BLaER1 (cell line): ENCODE measurements around the gene SEMA5A.

Source experiments
- H3K27ac ChIP-seq: shearing (Covaris generic); formaldehyde crosslinking; 2 replicates; pipeline ENCODE4 v1.8.1; 2022
- H3K27me3 ChIP-seq: shearing (Covaris generic); formaldehyde crosslinking; 2 replicates; pipeline ENCODE4 v1.8.1; 2022
- H3K36me3 ChIP-seq: shearing (Covaris generic); formaldehyde crosslinking; 2 replicates; pipeline ENCODE4 v1.8.1; 2022
- H3K4me1 ChIP-seq: shearing (Covaris generic); formaldehyde crosslinking; 2 replicates; pipeline ENCODE4 v1.8.1; 2022
- H3K4me2 ChIP-seq: shearing (Covaris generic); formaldehyde crosslinking; 2 replicates; pipeline ENCODE4 v1.8.1; 2022
- H3K4me3 ChIP-seq: shearing (Covaris generic); formaldehyde crosslinking; 2 replicates; pipeline ENCODE4 v1.8.1; 2022
- H3K9ac ChIP-seq: shearing (Covaris generic); formaldehyde crosslinking; 2 replicates; pipeline ENCODE4 v1.8.1; 2022
- H3K9me3 ChIP-seq: shearing (Covaris generic); formaldehyde crosslinking; 2 replicates; pipeline ENCODE4 v1.8.1; 2022
- H4K20me1 ChIP-seq: shearing (Covaris generic); formaldehyde crosslinking; 2 replicates; pipeline ENCODE4 v1.8.1; 2022
- Cebpa-rat ChIP-seq: shearing (Covaris generic); IDR thresholded peaks from 2 replicates; pipeline ENCODE4 v1.8.1; 2022

SEMA5A gene

DNA sequence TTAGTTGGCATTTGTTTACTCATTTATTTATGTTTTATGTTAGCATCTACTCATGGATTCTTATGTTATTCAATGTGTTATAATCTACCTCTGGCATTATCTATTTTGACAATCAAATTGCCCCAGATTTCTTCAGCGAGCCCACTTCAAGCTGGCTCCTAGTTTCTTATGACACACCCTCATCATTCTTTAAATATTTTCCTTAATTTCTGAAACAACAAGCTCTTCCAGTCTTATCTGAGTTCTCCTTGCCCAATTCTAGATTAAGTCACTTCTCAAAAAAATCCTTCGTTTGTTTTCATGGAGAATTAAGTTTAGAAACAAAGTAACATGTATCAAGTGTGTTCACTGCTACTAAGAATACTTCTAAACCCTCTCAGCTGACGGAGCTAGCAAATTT is 229.8 kb downstream of the SEMA5A start:
- H3K27me3 ChIP-seq, result no peaks in the 10 kb centered on the region
- no peaks in the 10 kb centered on the region for H3K9me3 ChIP-seq
- H3K4me1 ChIP-seq, result no peaks in the 10 kb centered on the region
- no peaks in the 10 kb centered on the region for H4K20me1 ChIP-seq
- no peak overlapping the region for H3K4me3 ChIP-seq
- no peaks in the 10 kb centered on the region for H3K36me3 ChIP-seq
- H3K27ac ChIP-seq, result no peak overlapping the region
- H3K9ac ChIP-seq, result no peak overlapping the region
- no peak overlapping the region for H3K4me2 ChIP-seq
- no peak for TF ChIP-seq Cebpa-rat

DNA sequence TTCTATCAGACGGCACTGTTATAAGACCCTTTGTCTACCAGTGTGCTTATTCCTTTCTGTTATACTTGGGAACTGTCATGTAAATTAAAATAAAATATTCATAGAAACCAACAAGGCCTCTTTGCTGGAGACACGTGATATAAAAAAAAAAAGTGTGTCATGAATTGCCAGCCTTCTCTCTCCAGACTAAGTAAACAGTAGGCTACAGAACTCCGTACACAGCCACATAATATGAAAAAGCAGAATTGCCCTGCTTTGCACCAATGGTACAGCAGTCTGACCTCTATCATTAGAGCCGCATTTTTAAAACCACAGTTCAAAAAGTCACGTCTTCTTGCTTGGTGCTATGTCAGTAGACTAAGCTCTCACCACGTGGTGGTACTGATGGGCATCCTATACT is 231.3 kb downstream of the SEMA5A start:
- no peaks in the 10 kb centered on the region for H3K4me1 ChIP-seq
- TF ChIP-seq Cebpa-rat, result no peak

DNA sequence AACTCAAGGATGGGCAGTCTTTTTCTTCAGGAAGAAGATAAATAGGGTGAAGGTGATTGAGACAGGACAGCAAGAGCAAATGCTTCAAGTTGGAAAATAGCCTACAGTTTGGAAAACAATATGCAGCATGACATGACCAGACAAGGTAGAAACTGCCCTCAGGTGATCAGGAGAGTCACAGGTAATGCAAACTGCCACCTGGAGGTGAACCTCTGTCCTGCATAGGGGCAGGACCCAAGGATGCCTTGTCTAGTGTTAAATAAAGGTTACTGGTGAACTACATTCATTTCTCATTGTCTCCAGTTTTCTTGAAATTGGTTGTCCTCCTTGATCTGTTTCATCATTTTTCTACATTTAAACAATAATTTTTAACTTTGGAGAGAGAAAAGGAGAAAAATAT is 232.1 kb downstream of the SEMA5A start:
- Histone ChIP-seq H4K20me1 (no peaks in the 10 kb centered on the region), H3K4me1 (no peaks in the 10 kb centered on the region), H3K27ac (no peak overlapping the region), H3K27me3 (no peaks in the 10 kb centered on the region), H3K9me3 (no peaks in the 10 kb centered on the region), H3K36me3 (no peaks in the 10 kb centered on the region), H3K4me3 (no peak overlapping the region), H3K9ac (no peak overlapping the region), H3K4me2 (no peak overlapping the region)
- no peak for TF ChIP-seq Cebpa-rat

More for the DNA sequence above, 231.3 kb downstream of the SEMA5A start:
- Histone ChIP-seq H3K9me3 (no peaks in the 10 kb centered on the region), H3K36me3 (no peaks in the 10 kb centered on the region), H3K4me2 (no peak overlapping the region), H3K4me3 (no peak overlapping the region), H4K20me1 (no peaks in the 10 kb centered on the region), H3K9ac (no peak overlapping the region), H3K27me3 (no peaks in the 10 kb centered on the region), H3K27ac (no peak overlapping the region)

DNA sequence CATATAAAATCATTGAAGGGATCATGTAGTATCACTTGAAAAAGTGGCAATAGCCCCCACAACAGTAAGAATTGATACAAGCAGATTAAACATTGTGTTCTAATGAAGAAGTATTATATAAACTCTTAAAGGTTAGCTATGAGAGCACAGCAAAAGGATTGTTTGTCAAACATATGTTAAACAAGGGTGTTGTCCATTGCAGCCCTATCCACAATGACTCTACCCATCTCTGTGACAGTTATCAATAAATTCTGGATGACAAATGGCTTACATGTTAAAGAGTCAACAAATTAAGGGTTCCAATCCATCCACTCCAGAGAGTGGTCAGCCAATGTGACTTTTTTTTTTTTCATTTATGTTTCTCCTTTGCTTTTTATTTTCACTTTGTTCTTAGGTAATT is 238.7 kb downstream of the SEMA5A start:
- H4K20me1 ChIP-seq, result no peaks in the 10 kb centered on the region
- H3K9me3 ChIP-seq, result no peaks in the 10 kb centered on the region
- no peak overlapping the region for H3K4me3 ChIP-seq
- no peak overlapping the region for H3K27ac ChIP-seq
- no peaks in the 10 kb centered on the region for H3K4me1 ChIP-seq
- TF ChIP-seq Cebpa-rat, result no peak
- no peaks in the 10 kb centered on the region for H3K36me3 ChIP-seq
- no peaks in the 10 kb centered on the region for H3K27me3 ChIP-seq
- no peak overlapping the region for H3K9ac ChIP-seq
- H3K4me2 ChIP-seq, result no peak overlapping the region

DNA sequence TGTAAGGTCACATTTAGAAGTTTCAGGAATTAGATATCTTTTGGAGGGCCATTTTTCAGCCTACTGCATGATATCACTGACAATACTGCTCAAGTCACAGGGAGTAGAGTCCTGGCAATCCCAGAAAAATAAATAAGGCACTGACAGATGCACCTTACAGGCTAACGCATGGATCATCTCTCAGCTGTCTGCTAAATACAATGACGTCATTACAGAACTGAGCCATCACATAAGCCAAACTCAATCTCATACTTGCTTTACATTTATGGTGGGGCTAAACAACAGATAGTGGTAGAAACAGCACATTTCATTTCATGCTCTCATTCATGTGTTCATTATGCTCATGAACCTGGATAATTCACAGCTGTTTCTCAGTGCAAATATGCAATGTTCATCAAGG is 243.7 kb downstream of the SEMA5A start:
- H3K4me1 ChIP-seq, result no peaks in the 10 kb centered on the region
- TF ChIP-seq Cebpa-rat, result no peak
- H3K4me2 ChIP-seq, result no peak overlapping the region
- H3K4me3 ChIP-seq, result no peak overlapping the region
- no peak overlapping the region for H3K9ac ChIP-seq
- H3K27me3 ChIP-seq, result no peaks in the 10 kb centered on the region
- no peak overlapping the region for H3K27ac ChIP-seq
- H3K36me3 ChIP-seq, result no peaks in the 10 kb centered on the region
- H4K20me1 ChIP-seq, result no peaks in the 10 kb centered on the region
- H3K9me3 ChIP-seq, result no peaks in the 10 kb centered on the region

DNA sequence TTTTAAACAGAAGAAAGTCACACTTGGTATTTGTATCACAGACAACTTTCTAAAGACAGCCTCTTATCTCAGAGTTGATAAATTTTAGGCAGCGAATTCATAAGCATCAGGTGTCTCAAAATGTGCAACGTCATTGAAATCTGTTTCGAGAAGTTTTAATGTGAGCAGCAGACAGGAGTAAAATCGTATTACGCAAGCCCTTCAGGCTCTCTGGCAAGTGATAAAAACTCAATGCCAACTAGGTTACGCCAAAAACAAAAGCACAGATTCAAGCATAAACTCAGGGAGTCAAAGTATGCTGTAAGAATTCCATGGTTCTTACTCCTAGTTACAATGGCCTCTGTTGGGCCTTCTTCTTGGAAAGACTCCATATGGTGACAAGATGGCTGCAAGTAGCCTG is 244.7 kb downstream of the SEMA5A start:
- no peaks in the 10 kb centered on the region for H3K4me1 ChIP-seq
- H4K20me1 ChIP-seq, result no peaks in the 10 kb centered on the region
- no peak overlapping the region for H3K9ac ChIP-seq
- no peak overlapping the region for H3K27ac ChIP-seq
- no peaks in the 10 kb centered on the region for H3K9me3 ChIP-seq
- no peak overlapping the region for H3K4me3 ChIP-seq
- no peak for TF ChIP-seq Cebpa-rat
- H3K36me3 ChIP-seq, result no peaks in the 10 kb centered on the region
- H3K27me3 ChIP-seq, result no peaks in the 10 kb centered on the region
- H3K4me2 ChIP-seq, result no peak overlapping the region

DNA sequence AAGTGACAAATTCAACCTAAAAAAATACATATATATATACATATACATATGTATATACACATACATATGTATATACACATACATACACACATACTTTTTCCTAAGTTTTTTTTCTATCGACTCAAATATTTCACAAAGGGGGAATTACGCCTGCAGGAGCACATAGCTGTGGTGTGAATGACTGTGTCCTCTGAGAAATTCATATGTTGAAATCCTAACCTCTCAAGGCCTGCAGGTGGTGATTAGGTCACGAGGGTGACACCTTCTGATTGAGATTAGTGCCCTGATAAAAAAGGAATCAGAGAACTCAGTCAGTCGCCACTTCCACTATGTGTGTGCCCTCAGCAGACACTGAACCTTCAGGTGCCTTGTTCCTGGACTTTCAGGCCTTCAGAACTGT is 248.7 kb downstream of the SEMA5A start:
- no peak for TF ChIP-seq Cebpa-rat
- H3K9ac ChIP-seq, result no peak overlapping the region
- no peak overlapping the region for H3K4me2 ChIP-seq
- no peaks in the 10 kb centered on the region for H3K4me1 ChIP-seq
- no peaks in the 10 kb centered on the region for H3K27me3 ChIP-seq
- no peak overlapping the region for H3K4me3 ChIP-seq
- H4K20me1 ChIP-seq, result no peaks in the 10 kb centered on the region
- no peak overlapping the region for H3K27ac ChIP-seq
- H3K36me3 ChIP-seq, result no peaks in the 10 kb centered on the region
- H3K9me3 ChIP-seq, result no peaks in the 10 kb centered on the region

DNA sequence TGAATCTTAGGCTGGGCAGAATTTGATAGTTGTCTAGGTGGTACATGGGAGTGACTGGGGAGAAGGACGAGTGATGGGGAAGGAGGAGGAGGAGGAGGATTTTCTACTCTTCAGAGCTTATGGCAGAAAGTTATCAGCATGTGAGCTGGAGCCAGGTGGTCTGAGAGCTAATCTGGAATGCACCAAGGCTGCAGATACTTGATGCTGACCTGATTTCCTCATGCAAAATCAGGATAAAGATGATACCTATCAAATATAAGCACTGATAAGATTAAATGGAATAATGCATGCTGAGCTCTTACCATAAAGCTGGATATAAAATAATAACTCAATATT is 250.4 kb downstream of the SEMA5A start:
- Histone ChIP-seq H3K4me2 (no peak overlapping the region), H3K36me3 (no peaks in the 10 kb centered on the region), H4K20me1 (no peaks in the 10 kb centered on the region), H3K27ac (no peak overlapping the region), H3K4me1 (no peaks in the 10 kb centered on the region), H3K4me3 (no peak overlapping the region), H3K9me3 (no peaks in the 10 kb centered on the region), H3K27me3 (no peaks in the 10 kb centered on the region), H3K9ac (no peak overlapping the region)
- TF ChIP-seq Cebpa-rat, result no peak

DNA sequence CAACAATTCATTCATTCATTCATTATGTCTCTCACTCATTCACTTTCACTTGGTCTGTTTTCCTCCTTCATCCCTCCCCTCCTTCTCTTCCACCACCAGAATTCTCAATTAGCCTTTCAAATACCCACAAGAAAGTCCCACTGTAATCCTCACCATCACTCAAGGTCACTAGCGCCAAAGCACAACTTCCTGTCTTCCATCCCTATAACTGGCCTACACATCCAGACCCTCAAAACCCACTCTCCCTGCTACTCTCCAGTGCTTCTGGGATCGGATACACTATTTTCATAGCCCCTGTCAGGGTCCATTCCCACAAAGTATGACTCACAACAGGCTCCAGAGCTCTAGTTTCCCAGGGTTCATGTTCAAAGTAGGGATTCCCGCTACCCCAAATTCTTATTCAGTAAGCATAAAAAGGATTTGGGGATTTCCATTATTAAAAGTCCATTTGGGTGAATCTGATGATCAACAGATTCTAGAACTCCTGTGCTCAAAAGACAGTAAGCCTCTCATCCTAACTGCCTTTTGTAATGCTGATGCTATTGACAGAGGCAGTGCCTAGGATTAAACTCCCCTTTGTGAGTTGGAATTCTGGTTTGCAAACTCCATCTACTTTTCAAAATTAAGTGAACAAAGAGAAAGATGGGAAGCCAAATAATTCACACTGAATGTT is 250.9 kb downstream of the SEMA5A start:
- Histone ChIP-seq H4K20me1 (no peaks in the 10 kb centered on the region), H3K9ac (no peak overlapping the region), H3K36me3 (no peaks in the 10 kb centered on the region), H3K9me3 (no peaks in the 10 kb centered on the region), H3K4me3 (no peak overlapping the region), H3K4me1 (no peaks in the 10 kb centered on the region), H3K27me3 (no peaks in the 10 kb centered on the region), H3K4me2 (no peak overlapping the region), H3K27ac (no peak overlapping the region)
- no peak for TF ChIP-seq Cebpa-rat

DNA sequence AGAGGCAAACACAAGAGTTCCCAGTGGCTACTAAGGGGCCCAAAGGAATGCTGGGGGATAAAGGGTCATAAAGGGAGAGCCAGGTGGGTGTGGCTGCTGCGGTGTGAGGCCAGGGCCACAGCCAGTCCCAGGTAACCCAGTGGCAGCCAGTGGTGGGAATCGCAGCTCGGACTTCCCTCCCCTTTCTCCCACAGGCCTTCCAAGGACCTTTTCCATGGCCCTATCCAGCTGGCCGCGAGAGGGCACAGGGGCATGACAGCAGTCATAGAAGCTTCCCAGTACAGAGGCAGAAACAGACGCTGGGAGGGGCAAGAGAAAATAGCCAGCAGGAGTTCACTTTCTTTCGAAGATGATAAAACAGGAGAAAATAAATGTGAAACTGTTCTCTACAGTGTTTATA is 257.6 kb downstream of the SEMA5A start:
- Histone ChIP-seq H3K36me3 (no peaks in the 10 kb centered on the region), H3K4me2 (no peak overlapping the region), H3K9ac (no peak overlapping the region), H3K4me1 (no peaks in the 10 kb centered on the region), H3K27ac (no peak overlapping the region), H4K20me1 (no peaks in the 10 kb centered on the region), H3K4me3 (no peak overlapping the region), H3K27me3 (no peaks in the 10 kb centered on the region), H3K9me3 (no peaks in the 10 kb centered on the region)
- no peak for TF ChIP-seq Cebpa-rat

DNA sequence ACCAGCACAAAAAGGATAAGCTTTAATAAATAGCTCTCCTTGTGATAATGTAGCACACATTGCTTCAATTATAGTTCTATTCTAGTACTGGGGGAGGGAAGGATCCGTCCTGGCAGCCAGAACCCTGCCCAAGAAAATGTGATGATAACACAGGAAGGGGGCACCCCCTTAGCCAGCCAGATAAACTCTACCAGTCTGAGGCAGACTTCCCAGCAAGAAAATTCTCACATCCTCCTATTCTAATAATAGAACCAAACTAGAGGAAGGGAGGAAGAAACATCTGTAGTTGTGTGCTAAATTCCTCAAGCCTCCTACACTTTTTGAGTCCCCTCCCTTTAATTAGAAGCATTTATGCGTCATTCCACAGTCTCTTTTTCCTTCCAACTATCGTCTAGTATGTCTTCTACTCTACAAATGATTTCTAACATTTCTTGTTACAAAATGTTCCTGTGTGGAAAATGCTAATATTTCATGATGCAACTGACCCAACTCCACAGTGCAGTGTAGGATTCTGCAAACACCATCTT is 261.0 kb downstream of the SEMA5A start:
- H3K9me3 ChIP-seq, result no peaks in the 10 kb centered on the region
- no peak overlapping the region for H3K4me3 ChIP-seq
- H4K20me1 ChIP-seq, result no peaks in the 10 kb centered on the region
- no peak overlapping the region for H3K27ac ChIP-seq
- H3K36me3 ChIP-seq, result no peaks in the 10 kb centered on the region
- no peak for TF ChIP-seq Cebpa-rat
- no peak overlapping the region for H3K4me2 ChIP-seq
- no peak overlapping the region for H3K9ac ChIP-seq
- H3K4me1 ChIP-seq, result no peaks in the 10 kb centered on the region
- H3K27me3 ChIP-seq, result no peaks in the 10 kb centered on the region
